Uterus (tissue), 4 donors: ENCODE results near the gene GREB1. TPM values are rescaled to one million over a fixed set of nuclear protein-coding genes. Genes with fewer than 3 reads are reported as not detected.

ENCODE experiments used
- DNase-seq, 2 donors: peaks; one replicate each; pipeline ENCODE4 v3.0.0-alpha.2; 2019 to 2020
- H3K27ac ChIP-seq, 2 donors: fragments of 200-600 bp; sonication (generic); 1 replicate in 1 of 2; 2 replicates in 1 of 2; pipeline ENCODE4 v1.5.1; 2016 to 2018
- H3K27me3 ChIP-seq, 2 donors: fragments of 200-600 bp; sonication (generic); one replicate each; pipeline ENCODE4 v1.5.1; 2018 to 2019; ENCODE audit warnings: control low read depth in 1 of 2
- H3K36me3 ChIP-seq, 2 donors: fragments of 200-600 bp; sonication (generic); one replicate each; pipeline ENCODE4 v1.5.1; 2019; ENCODE audit warnings: control low read depth in 1 of 2
- H3K4me1 ChIP-seq, 2 donors: fragments of 200-600 bp; sonication (generic); one replicate each; pipeline ENCODE4 v1.5.1; 2018 to 2019; ENCODE audit warnings: control low read depth in 1 of 2
- H3K4me3 ChIP-seq, 2 donors: fragments of 200-600 bp; sonication (generic); 1 replicate in 1 of 2; 2 replicates in 1 of 2; pipeline ENCODE4 v1.5.1; 2018 to 2019; ENCODE audit warnings: mild to moderate bottlenecking in 1 of 2
- H3K9me3 ChIP-seq, 2 donors: fragments of 200-600 bp; sonication (generic); one replicate each; pipeline ENCODE4 v1.5.1; 2019; ENCODE audit warnings: control low read depth in 1 of 2
- POLR2A ChIP-seq, 2 donors: fragments of 450-650 bp; IDR thresholded peaks; one replicate each; pipeline ENCODE4 v1.6.1; 2016; ENCODE audit warnings: antibody characterized with exemption in 2 of 2, mild to moderate bottlenecking in 1 of 2, moderate library complexity in 1 of 2
- intact Hi-C: fragments of 100-400 bp; cut with DNase I; formaldehyde crosslinking; loops from one replicate; pipeline ENCODE4 v1.15.1; 2023; ENCODE audit warnings: low total_unique reads
- total RNA-seq, 4 donors: library from RNA; depleted of rRNA in 3 of 4; stranded (reverse); fragments of >200 nt in 3 of 4; gene quantifications; one replicate each; pipeline versions ENCODE4 v1.1.0 to v1.2.4, GENCODE V29; 2014 to 2023
- TF ChIP-seq, protein P1 (sequence below), 4 experiments: fragments of 200-600 bp in 2 of 4; fragments of 450-650 bp in 2 of 4; sonication (generic) in 2 of 4; IDR thresholded peaks; one replicate each; pipeline ENCODE4 v1.5.1; 2016 to 2019; ENCODE audit warnings: antibody characterized with exemption in 4 of 4, mild to moderate bottlenecking in 2 of 4, moderate library complexity in 1 of 4
- donor health status: DM: yes; HTN: yes; CAD: no.

The GREB1 gene
- total RNA-seq, 4 donors from 2014 or later: 20.3 to 166 (median 78.8) TPM

DNA sequence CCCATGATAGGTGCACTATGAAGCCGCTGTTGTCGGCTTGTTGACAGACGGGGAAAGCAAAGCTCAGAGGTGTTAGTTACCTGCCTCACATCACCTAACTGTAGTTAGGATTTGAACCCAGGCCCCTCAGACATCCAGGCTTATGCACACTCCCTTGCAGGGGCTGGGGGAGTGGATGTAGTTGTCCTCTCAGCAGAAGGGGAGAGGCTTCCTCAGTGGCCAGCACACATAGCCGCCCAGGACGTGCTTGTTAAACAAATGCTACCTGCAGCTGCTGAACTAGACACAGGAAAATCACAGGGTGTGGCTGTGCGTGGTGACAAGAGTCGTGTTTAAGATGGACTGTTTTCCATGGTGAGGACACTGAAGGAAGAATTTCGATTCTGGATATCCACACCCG lies 39.2 kb downstream of the GREB1 start:
- H3K4me3 ChIP-seq: no peak overlapping the region
- H3K9me3 ChIP-seq: no peaks in the 10 kb centered on the region
- no peak for DNase-seq
- H3K36me3 ChIP-seq: no peaks in the 10 kb centered on the region
- peak overlapping the region; percentile 63 to 66 for H3K27ac ChIP-seq
- no peaks in the 10 kb centered on the region for H3K27me3 ChIP-seq
- no peak for TF ChIP-seq POLR2A (IDR thresholded peaks at IDR 0.05)
- TF ChIP-seq, protein P1, sequence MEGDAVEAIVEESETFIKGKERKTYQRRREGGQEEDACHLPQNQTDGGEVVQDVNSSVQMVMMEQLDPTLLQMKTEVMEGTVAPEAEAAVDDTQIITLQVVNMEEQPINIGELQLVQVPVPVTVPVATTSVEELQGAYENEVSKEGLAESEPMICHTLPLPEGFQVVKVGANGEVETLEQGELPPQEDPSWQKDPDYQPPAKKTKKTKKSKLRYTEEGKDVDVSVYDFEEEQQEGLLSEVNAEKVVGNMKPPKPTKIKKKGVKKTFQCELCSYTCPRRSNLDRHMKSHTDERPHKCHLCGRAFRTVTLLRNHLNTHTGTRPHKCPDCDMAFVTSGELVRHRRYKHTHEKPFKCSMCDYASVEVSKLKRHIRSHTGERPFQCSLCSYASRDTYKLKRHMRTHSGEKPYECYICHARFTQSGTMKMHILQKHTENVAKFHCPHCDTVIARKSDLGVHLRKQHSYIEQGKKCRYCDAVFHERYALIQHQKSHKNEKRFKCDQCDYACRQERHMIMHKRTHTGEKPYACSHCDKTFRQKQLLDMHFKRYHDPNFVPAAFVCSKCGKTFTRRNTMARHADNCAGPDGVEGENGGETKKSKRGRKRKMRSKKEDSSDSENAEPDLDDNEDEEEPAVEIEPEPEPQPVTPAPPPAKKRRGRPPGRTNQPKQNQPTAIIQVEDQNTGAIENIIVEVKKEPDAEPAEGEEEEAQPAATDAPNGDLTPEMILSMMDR (IDR thresholded peaks at IDR 0.05): no peak
- peaks cover 5 to 11% of the 10 kb centered on the region in 2 donors for H3K4me1 ChIP-seq
- intact Hi-C loops: no loop called here

DNA sequence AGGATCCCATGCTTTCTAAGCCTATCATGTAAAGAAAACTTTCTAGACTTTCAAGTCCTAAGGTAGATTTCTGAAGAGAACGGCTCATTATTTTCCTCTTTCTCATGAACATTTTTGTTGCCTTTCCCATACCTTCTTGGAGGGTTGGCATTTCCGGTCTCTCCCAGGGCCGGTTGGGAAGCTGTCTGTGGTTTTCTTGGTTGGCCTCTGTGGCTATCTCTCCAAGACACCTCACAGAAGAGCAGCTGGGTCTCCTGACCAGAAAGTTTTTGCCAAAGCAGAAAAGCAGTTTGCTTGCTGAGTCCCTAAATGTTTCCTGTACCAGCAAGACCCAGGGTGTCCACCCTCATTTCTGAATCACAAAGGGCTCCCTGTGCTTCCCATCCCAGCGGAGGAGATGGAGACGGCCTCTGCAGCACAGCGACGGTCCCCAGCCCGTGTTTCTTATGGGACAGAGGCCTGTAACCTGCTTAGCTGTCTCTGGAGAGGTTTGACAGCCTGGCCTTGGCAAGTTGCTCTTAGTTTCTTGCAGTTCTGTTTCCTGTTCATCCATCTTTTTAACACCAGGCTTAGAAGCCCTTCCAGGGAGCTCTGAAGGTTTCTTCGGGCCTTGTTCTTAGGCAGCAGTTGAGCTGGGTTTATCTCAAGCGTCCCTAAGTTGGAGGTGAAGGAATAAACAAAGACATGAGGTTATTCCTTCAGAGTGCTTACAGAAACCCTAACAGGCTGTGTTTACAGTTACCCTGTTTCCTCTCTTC lies 39.8 kb downstream of the GREB1 start:
- peak overlapping the region; percentile 63 to 66 for H3K27ac ChIP-seq
- no peak overlapping the region for H3K4me3 ChIP-seq
- intact Hi-C loops: no loop called here
- DNase-seq: no peak
- TF ChIP-seq POLR2A (IDR thresholded peaks at IDR 0.05): no peak
- TF ChIP-seq, protein P1 (IDR thresholded peaks at IDR 0.05): no peak
- peaks cover 5% of the 10 kb centered on the region in 2 donors for H3K4me1 ChIP-seq
- no peaks in the 10 kb centered on the region for H3K36me3 ChIP-seq
- H3K27me3 ChIP-seq: no peaks in the 10 kb centered on the region
- no peaks in the 10 kb centered on the region for H3K9me3 ChIP-seq

DNA sequence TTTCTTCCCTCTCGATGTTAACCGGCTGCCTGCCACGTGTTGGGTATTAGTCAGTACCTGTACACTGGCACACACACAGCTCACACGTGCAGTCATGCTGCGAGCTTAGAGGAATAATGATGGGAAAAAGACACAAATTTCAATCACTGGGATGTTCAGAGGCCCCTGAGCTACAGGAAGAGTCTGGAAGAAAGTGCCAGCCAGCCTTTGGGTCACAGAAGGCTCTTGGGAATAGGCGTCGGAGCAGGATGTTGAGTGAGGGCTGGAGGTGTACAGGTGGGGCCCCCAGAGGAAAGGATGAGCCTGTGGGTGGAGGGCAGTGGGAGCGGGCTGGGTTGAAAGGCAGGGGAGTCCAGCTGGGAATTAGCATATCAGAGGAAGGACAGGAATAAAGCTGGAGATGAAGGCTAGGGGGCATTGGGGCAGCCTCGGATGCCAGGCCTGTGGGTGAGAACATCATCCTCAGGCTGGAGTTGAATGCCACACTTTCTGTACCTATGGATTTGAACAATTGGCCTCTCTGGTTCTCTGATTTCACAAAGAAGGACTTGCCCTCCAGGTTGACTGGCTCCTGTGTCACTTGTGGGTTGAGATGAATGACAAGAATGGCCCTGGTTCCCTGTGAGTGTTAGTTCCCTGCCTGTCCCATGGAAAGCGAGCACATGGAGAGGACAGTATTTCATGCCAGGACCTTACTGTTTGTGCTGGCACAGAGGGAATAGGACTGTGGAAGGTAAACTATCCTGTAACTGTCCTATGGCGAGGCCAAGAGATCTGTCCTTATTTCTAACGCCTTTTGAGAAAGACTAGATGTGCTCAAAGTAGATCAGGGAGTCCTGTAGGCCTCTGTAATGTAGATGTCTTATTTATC lies 40.6 kb downstream of the GREB1 start:
- intact Hi-C loops: no loop called here
- TF ChIP-seq POLR2A (IDR thresholded peaks at IDR 0.05): no peak
- TF ChIP-seq, protein P1 (IDR thresholded peaks at IDR 0.05): no peak

DNA sequence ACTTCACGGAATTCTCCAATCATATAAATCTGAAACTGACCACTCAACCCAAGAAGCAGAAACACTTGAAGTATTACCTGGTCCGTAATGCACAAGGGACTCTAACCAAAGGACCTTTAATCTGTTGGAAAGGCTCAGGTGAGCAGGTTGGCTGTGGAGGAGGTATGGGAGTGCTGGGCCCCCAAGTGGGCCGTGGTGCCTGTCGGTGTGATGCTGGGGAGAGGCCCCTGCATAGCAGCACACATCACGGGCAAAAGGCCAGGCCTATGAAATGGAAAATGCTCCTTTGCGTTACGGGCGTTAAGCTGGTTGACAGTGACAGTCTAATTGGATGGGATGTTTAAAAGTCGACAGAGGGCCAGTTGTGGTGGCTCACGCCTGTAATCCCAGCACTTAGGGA lies 42.6 kb downstream of the GREB1 start:
- DNase-seq: no peak
- intact Hi-C loops: no loop called here
- no peak for TF ChIP-seq POLR2A (IDR thresholded peaks at IDR 0.05)
- peaks cover 0 to 2% of the 10 kb centered on the region in 2 donors for H3K4me1 ChIP-seq
- no peak overlapping the region for H3K27ac ChIP-seq
- no peaks in the 10 kb centered on the region for H3K36me3 ChIP-seq
- no peaks in the 10 kb centered on the region for H3K27me3 ChIP-seq
- H3K4me3 ChIP-seq: no peak overlapping the region
- H3K9me3 ChIP-seq: no peaks in the 10 kb centered on the region

More for the DNA sequence above, 40.6 kb downstream of the GREB1 start:
- no peaks in the 10 kb centered on the region for H3K27me3 ChIP-seq
- no peaks in the 10 kb centered on the region for H3K9me3 ChIP-seq
- peak overlapping the region; percentile 63 to 66 for H3K27ac ChIP-seq
- DNase-seq: no peak
- no peak overlapping the region for H3K4me3 ChIP-seq
- H3K36me3 ChIP-seq: no peaks in the 10 kb centered on the region
- peaks cover 0 to 5% of the 10 kb centered on the region in 2 donors for H3K4me1 ChIP-seq

DNA sequence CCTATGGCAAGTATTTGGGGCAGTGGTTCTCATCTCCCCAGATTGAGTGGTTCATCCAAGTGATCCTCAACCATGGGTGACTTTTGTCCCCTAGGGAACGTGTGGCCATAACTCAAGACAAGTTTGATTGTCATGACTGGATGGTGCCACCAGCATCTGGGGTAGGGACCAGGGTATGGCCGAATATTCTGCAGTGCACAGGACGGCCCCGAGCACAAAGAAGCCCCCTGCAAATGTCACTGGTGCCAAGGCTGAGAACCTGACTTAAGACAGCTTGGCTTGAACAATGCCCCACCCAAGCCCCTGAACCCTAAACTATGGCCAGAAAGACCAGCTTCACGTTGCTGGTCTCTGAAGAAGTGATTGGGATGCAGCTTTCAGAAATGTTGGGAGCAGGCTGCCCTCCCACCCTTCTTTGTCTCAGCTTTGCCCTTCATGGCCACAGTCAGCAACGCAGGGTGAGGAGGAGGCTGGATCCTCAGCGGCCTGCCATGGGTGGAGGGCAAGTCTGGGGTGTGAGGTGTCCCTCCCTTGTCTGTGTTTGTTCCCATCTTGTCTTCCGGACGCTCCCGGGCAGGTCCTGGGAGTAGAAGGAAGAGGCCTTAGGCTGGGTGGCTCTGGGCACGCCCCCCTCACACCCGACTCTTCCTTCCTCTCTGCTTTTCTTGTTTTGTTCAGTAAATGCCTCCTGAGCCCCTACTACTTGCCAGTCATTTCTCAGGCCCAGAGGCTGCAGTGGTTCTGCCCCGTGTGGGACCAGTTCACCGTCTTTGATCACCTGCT lies 43.4 kb downstream of the GREB1 start:
- H3K4me1 ChIP-seq: peaks cover 0 to 6% of the 10 kb centered on the region in 2 donors
- DNase-seq: no peak
- H3K36me3 ChIP-seq: no peaks in the 10 kb centered on the region
- H3K9me3 ChIP-seq: no peaks in the 10 kb centered on the region
- intact Hi-C loops: no loop called here
- H3K27me3 ChIP-seq: no peaks in the 10 kb centered on the region
- no peak for TF ChIP-seq POLR2A (IDR thresholded peaks at IDR 0.05)
- TF ChIP-seq, protein P1 (IDR thresholded peaks at IDR 0.05): no peak
- no peak overlapping the region for H3K27ac ChIP-seq
- H3K4me3 ChIP-seq: no peak overlapping the region
